Limb (tissue), 2 donors: ENCODE data around the gene SGMS1.
A peak's percentile ranks its signal among the peaks of the same experiment; 100 is the strongest.
"Not testable (repeated sequence)": the region's sequence is repeated elsewhere in the genome, so short reads cannot be mapped to it uniquely, and the experiment has no call there.

Source experiments
- DNase-seq, 2 donors: peaks; one replicate each; pipeline ENCODE4 v3.0.0-alpha.2; 2016; ENCODE audit errors: extremely low spot score in 2 of 2

The SGMS1 gene

GRCh38 chr10:50511492-50512213 is 112.1 kb downstream of the SGMS1 start:
- DNase-seq = no peak

DNA sequence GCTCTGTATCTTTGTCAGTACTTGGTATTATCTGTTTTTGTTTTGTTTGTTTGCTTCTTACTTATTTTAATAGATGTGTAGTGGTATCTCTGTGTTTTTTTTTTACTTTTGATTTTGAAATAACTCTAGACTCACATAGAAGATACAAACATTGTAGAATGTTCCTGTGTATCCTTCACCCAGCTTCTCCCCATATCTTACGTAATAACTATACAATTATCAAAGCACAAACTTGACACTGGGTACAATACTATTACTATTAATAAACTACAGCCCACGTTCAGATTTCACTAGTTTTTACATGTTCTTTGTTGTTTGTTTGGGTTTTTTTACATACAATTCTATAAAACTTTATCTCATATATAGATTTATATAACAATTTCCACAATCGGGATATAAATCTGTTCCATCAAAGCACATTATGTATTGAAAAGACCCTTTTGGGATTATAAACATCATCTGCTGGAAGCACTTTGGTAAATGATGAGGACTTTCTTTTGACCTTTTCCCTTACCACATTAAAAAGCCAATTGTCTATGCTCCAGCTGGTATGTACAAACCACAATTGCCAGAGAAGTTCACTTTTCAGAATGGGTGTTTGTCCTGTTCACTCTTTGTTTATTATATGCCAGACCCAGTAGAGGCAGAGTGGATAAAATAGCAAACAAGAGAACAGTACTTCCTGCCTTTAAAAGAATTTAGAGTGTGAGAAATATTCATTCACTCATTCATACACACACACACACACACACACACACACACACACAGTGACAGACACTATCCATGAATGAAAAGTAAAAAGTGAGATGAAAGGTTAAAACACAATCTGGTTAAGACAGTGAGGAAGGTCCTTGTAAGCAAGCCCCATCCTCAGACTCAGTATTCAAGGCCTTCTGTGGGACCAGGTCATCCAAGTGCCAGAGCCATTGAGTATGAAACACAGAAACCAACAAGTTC is 113.0 kb downstream of the SGMS1 start:
- no peak for DNase-seq

GRCh38 chr10:50508315-50509051 is 115.3 kb downstream of the SGMS1 start:
- DNase-seq = no peak

GRCh38 chr10:50506861-50507573 is 116.7 kb downstream of the SGMS1 start:
- DNase-seq = no peak

- DNase-seq = no peak
These were observed 119.4 kb downstream of the SGMS1 start for GRCh38 chr10:50504389-50504788.

- no peak for DNase-seq
These were observed 120.0 kb downstream of the SGMS1 start for GRCh38 chr10:50503661-50504320.

- not testable (repeated sequence) for DNase-seq
These were observed 120.6 kb downstream of the SGMS1 start for GRCh38 chr10:50503156-50503555.

DNA sequence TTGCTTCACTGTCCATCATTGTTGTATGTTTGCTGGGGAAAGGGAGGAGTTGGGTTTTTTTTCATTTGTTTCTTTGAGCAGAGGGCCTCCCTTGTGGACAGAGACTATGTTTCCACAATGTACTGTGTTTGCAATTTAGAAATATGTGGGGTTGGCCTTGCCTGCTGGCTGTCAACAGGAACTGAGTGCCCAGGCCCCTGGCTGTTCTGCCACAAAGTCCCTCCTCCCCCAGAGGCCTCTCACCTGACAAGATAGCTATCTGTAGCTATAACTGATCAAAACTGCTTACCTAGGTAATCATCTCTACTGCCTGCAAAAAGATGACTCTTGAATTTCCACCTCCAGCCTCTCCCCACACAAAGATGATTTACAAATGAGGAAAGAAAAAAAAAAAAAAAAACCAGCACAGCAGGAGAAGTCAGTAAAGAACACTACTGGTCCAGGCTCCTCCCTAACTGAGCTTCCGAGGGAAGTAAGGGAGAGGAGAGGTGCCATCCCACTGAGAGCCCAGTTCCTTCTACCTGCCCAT is 121.8 kb downstream of the SGMS1 start:
- no peak for DNase-seq

GRCh38 chr10:50501478-50501877 is 122.3 kb downstream of the SGMS1 start:
- no peak for DNase-seq

DNA sequence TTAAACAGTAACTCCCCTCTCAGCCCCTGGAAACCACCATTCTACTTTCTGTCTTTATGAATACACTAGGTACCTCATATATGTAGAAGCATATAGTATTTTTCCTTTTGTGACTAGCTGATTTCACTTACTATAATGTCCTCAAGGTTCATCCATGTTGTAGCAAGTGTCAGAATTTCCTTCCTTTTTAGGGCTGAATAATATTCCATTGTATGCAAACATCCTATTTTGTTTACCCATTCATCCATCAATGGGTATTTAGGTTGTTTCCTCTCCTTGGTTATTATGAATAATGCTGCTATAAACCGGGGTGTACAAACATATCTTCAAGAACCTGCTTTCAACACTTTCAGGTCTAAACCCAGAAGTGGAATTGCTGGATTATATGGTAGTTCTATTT is 125.3 kb downstream of the SGMS1 start:
- no peak for DNase-seq

DNA sequence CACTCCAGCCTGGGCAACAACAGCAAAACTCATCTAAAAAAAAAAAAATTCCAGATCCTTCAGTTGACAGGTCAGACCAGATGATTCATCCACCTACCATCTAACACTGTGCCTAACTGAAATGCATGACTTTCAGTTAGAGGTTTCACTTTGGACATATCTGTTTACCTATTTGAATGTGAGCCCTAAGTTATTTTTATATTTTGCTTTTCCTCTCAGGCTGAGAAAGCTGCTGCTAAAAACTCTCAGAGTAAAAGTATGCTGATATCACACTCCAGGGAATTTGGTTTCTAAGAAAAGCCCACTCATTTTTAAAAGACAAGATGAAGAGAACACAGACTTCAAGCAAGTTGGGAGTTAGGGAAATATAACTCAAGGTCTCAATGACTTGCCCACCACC is 126.0 kb downstream of the SGMS1 start:
- DNase-seq = peak in 1 of 2 donors; percentile 15

GRCh38 chr10:50496228-50496627 is 127.5 kb downstream of the SGMS1 start:
- no peak for DNase-seq

DNA sequence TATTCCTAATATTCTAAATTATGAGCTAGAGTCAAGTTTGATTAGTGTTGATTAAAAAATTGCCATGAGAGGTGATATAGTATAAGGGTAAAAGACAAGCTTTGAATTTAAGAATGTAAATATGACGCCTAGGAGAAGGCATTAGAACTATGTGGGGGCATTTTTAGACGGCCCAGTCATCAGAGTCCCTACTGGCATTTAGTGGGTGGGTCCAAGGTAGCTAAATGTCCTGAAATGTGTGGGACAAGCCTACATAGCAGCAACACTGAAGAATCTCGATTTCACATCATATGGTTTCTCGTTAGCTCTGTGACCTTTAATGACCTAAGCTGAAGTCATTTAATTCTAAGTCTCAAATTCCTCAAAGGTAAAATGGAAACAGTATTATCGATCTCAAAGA is 133.5 kb downstream of the SGMS1 start:
- DNase-seq = no peak

- not testable (repeated sequence) for DNase-seq
These were observed 139.2 kb downstream of the SGMS1 start for GRCh38 chr10:50484550-50484949.

DNA sequence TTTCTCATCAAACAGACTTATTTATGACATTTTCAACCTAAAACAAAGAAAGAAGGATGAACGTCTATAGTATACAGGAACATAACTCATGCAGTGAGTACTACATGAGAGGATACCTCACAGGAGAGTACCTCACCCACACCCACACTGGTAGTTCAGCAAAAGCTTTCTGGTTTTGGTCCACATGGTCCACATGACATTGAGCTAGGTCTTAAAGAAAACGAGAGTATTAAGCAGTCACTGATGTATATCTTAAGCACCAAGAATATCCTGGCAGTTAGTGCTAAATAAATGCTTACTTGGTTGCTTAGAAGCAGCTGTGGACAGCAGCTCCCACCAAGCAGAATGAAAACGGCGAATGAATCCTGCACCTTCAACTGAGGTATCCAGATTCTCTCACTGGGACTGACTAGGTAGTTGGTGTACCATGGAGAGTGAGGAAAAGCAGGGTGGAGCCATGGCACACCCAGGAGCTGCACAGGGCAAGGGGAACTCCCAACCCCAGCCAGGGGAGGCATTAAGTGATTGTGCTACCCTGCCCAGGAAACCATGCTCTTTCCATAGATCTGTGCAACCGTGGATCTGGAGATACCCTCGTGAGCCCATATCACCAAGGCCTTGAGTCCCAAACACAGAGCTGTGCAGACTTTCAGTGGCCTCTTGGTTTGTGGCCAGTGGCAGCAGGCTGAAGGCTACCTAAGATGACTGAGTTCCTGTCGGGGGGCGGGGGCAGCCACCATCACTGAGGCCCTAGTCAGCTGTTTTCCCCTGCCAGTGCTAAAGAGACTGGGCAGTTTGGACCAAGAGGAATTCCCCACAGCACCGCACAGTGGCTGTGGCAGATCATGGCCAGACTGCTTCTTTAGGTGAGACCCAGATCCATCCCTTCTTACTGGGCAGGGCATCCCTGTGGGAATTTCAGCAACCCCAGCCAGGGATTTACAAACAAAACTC is 143.4 kb downstream of the SGMS1 start:
- DNase-seq = no peak

DNA sequence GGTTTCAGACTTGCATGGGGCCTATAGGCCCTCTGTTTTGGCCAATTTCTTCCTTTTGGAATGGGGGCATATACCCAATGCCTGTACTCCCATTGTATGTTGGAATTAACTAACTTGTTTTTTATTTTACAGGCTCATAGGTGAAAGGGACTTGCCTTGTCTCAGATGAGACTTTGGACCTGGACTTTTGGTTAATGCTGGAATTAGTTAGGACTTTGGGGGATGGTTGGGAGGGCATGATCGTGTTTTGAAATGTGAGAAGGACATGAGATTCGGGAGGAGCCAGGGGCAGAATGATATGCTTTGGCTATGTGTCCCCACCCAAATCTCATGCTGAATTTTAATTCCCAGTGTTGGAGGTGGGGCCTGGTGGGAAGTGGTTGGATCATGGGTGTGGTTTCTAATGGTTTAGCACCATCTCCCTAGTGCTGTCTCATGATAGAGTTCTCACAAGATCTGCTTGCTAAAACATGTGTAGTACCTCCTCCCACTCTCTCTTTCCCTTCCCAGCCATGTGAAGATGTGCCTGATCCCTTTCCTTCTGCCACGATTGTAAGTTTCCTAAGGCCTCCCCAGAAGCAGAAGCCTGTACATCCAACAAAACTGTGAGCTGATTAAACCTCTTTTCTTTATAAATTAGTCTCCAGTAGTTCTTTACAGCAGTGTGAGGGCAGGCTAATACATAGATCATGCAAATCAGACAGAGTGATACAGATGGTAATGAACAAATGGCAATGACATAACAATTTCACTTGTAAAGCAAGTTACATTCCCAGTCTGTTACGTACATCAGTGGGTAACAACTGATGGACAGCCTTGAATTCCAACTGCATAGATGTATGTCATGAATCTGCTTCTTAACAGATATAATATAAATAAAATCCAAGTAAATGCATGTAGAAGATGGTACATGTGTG is 146.2 kb downstream of the SGMS1 start:
- no peak for DNase-seq

DNA sequence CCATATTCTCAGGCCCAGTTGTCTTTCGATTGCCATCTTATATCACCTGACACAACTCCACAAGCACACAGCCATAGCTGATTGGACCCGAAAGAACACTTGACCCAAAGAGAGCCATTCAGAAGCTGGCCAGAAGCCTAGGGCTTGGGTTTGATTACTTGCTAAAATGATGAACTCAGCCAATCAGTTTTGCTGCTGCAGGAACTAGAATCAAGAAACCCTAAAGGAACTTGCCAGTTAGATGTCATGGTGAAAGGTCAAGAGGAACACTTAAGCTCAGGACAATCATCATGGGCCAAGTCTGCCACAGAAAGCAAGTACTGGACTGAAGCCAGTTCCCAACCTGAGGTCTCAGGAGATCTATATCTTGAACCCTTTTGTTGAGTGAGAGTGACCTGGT is 150.0 kb downstream of the SGMS1 start:
- no peak for DNase-seq

DNA sequence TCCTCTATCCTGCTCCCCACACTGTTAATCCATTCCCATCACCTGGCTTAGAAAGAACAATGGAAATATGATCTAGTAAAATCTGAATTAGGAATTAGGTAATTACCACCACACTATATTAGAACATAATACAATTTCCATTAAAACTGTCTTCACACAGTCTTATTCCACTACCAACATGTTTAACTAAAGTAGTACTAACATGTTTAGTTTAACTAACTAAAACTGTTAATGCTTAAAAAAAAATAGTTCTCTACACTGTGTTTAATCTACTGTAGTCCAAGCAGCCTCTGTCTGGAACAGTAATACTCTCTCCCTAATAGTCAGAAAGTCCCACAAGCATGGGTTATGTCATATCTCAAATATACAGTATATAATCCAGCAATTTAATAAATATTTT is 150.8 kb downstream of the SGMS1 start:
- no peak for DNase-seq
